ENCODE measurements around the gene DNER. TPM values are rescaled to one million over a fixed set of nuclear protein-coding genes. Genes with fewer than 3 reads are reported as not detected.

Gene DNER
- total and polyA plus RNA-seq, 2 of the 4 experiments (the other 2 are of a cell fraction) = under 0.01 to 0.14 TPM

GRCh38 chr2:229642371-229642770 is 72.0 kb downstream of the DNER start:
- no peak overlapping the region for H3K4ac ChIP-seq (ENCODE audit: low read depth, low read length)
- H3K4me2 ChIP-seq (ENCODE audit: low read depth, low read length) = no peak overlapping the region
- no peak overlapping the region for H3K56ac ChIP-seq (ENCODE audit: extremely low read depth, insufficient read depth, low read length)
- DNase-seq = no peak
- no peak overlapping the region for H2BK20ac ChIP-seq (ENCODE audit: low read depth, low read length)
- H3K18ac ChIP-seq (ENCODE audit: low read depth, low read length) = no peak overlapping the region
- no peaks in the 10 kb centered on the region for H3K79me1 ChIP-seq (ENCODE audit: low read depth in 1 of 2, low read length in 2 of 2)
- no peak overlapping the region for H2AFZ ChIP-seq (replicated peaks; ENCODE audit: low read length, poor library complexity)
- dilution Hi-C loops (cut with HindIII; ENCODE audit: low sequenced_read_pairs, unreplicated experiment) (no loop called here), intact Hi-C loops (cut with micrococcal nuclease) (no loop called here), in situ Hi-C loops (cut with MboI; ENCODE audit: low sequenced_read_pairs) (no loop called here)
- H3K36me3 ChIP-seq (ENCODE audit: control insufficient read depth, insufficient read depth, low read length) = no peaks in the 10 kb centered on the region
- H4K91ac ChIP-seq (ENCODE audit: insufficient read depth, low read depth, low read length) = no peak overlapping the region
- no peak overlapping the region for H4K5ac ChIP-seq (ENCODE audit: low read depth, low read length)
- no peak overlapping the region for H3K23ac ChIP-seq (ENCODE audit: low read depth, low read length)
- no peak overlapping the region for H2AK9ac ChIP-seq (replicated peaks; ENCODE audit: low read depth, low read length, poor library complexity)
- H2BK15ac ChIP-seq (ENCODE audit: low read depth, low read length) = no peak overlapping the region
- no peak overlapping the region for H3K4me3 ChIP-seq (ENCODE audit: insufficient read depth, low read depth, low read length)
- WGBS, 2 experiments (ENCODE audit: extremely low coverage in 2 of 2, insufficient read length in 1 of 2) = no CpG with 5 or more reads among the region's 3 CpGs
- H3K4me1 ChIP-seq (ENCODE audit: control insufficient read depth, insufficient read depth, low read length) = no peaks in the 10 kb centered on the region
- H2AK5ac ChIP-seq (ENCODE audit: low read depth, low read length) = no peak overlapping the region
- no peak overlapping the region for H3K14ac ChIP-seq (replicated peaks; ENCODE audit: low read depth, low read length)
- no peak overlapping the region for H4K8ac ChIP-seq (ENCODE audit: low read depth in 2 of 2, low read length in 2 of 2)
- H3K27ac ChIP-seq (ENCODE audit: insufficient read depth, low read length) = no peak overlapping the region
- ChIA-PET POLR2A (ENCODE audit: unreplicated experiment) (no interaction called here), CTCF (no interaction called here)
- H3K27me3 ChIP-seq (ENCODE audit: control insufficient read depth, insufficient read depth, low read length) = no peaks in the 10 kb centered on the region
- H4K20me1 ChIP-seq (ENCODE audit: insufficient read depth, low read length) = no peaks in the 10 kb centered on the region
- no peaks in the 10 kb centered on the region for H3K9me1 ChIP-seq (ENCODE audit: insufficient read depth, low read length)
- H2BK120ac ChIP-seq (ENCODE audit: low read depth, low read length) = no peak overlapping the region
- peaks cover 2% of the 10 kb centered on the region for H3K9me3 ChIP-seq (ENCODE audit: control insufficient read depth, insufficient read depth, low read length)
- no peak for ATAC-seq (ENCODE audit: low read depth)
- no peak overlapping the region for H3K9ac ChIP-seq (ENCODE audit: low read depth, low read length)
- no TSS peak for BruUV-seq (replicated peaks)
- H2BK5ac ChIP-seq (ENCODE audit: low read depth, low read length, poor library complexity, severe bottlenecking) = no peak overlapping the region
- TF ChIP-seq CTCF (conservative IDR thresholded peaks at IDR 0.05; ENCODE audit: low read depth, low read length) = no peak
- TF ChIP-seq SMC3 (IDR thresholded peaks at IDR 0.05; ENCODE audit: low read depth, low read length) = no peak
- no peak for TF ChIP-seq USF2 (IDR thresholded peaks at IDR 0.05; ENCODE audit: low read depth, low read length)
- TF ChIP-seq MAZ (IDR thresholded peaks at IDR 0.05; ENCODE audit: borderline replicate concordance, low read depth, low read length) = no peak
- no peak for TF ChIP-seq NFE2L2 (IDR thresholded peaks at IDR 0.05; ENCODE audit: low read depth, low read length)
- TF ChIP-seq MAFK (IDR thresholded peaks at IDR 0.05; ENCODE audit: low read depth, low read length) = no peak
- TF ChIP-seq RFX5 (IDR thresholded peaks at IDR 0.05; ENCODE audit: low read depth, low read length) = no peak
- TF ChIP-seq RAD21 (IDR thresholded peaks at IDR 0.05; ENCODE audit: low read length) = no peak
- no peak for TF ChIP-seq FOS (IDR thresholded peaks at IDR 0.05; ENCODE audit: low read depth, low read length)
- no peak for TF ChIP-seq RCOR1 (IDR thresholded peaks at IDR 0.05; ENCODE audit: insufficient replicate concordance, low read length)
- no peak for TF ChIP-seq CHD1 (IDR thresholded peaks at IDR 0.05; ENCODE audit: low read depth, low read length)
- no peak for TF ChIP-seq MXI1 (IDR thresholded peaks at IDR 0.05; ENCODE audit: borderline replicate concordance, low read depth, low read length)
- no peak for TF ChIP-seq POLR2A (IDR thresholded peaks at IDR 0.05; ENCODE audit: low read depth, low read length)
- TF ChIP-seq ELK1 (IDR thresholded peaks at IDR 0.05; ENCODE audit: borderline replicate concordance, low read depth, low read length) = no peak

Measured in IMR-90 (cell line).